Progenitor cell of endocrine pancreas (in vitro differentiated cells): ENCODE results near the gene GEMIN4. TPM values are rescaled to one million over a fixed set of nuclear protein-coding genes. Genes with fewer than 3 reads are reported as not detected.

Experiments used
- DNase-seq: peaks from one replicate; pipeline ENCODE4 v3.0.0; 2021; ENCODE audit warnings: low spot score; ENCODE audit not compliant: unreplicated experiment
- H3K27ac Mint-ChIP-seq: 2 replicates; pipeline ENCODE4 v1.8.0; 2021; ENCODE audit warnings: mild to moderate bottlenecking, moderate library complexity, mixed read lengths
- H3K27me3 Mint-ChIP-seq: 2 replicates; pipeline ENCODE4 v1.8.0; 2021; ENCODE audit warnings: mixed read lengths
- H3K36me3 Mint-ChIP-seq: 2 replicates; pipeline ENCODE4 v1.8.0; 2022; ENCODE audit warnings: mixed read lengths; ENCODE audit not compliant: insufficient read depth
- H3K4me1 Mint-ChIP-seq: 2 replicates; pipeline ENCODE4 v1.8.0; 2021; ENCODE audit warnings: low read depth, mixed read lengths
- H3K4me3 Mint-ChIP-seq: 2 replicates; pipeline ENCODE4 v1.8.0; 2021; ENCODE audit warnings: low read depth, mild to moderate bottlenecking, moderate library complexity, mixed read lengths
- H3K9me3 Mint-ChIP-seq: 2 replicates; pipeline ENCODE4 v1.8.0; 2021; ENCODE audit warnings: low read depth, mixed read lengths
- CTCF ChIP-seq: fragments of 200-600 bp; sonication (generic); IDR thresholded peaks from one replicate; pipeline ENCODE4 v1.5.0; 2021; ENCODE audit warnings: antibody characterized with exemption, mild to moderate bottlenecking; ENCODE audit not compliant: unreplicated experiment
- total RNA-seq: library from RNA; stranded (reverse); gene quantifications from 2 replicates; pipeline ENCODE4 v1.2.1, GENCODE V29; 2021

GEMIN4 gene
- total RNA-seq, 1 donor from 2014 or later: 39.8 TPM

GRCh38 chr17:744937-745336 is 7.1 kb downstream of the GEMIN4 start:
- Mint-ChIP-seq H3K27ac (no peak overlapping the region), H3K36me3 (peaks cover 23% of the 10 kb centered on the region), H3K4me1 (peaks cover 2% of the 10 kb centered on the region), H3K4me3 (no peak overlapping the region), H3K27me3 (no peaks in the 10 kb centered on the region), H3K9me3 (no peaks in the 10 kb centered on the region)
- DNase-seq: no peak
- TF ChIP-seq CTCF: no peak

- no peak for TF ChIP-seq CTCF
- Mint-ChIP-seq H3K27me3 (no peaks in the 10 kb centered on the region), H3K4me3 (no peak overlapping the region), H3K27ac (no peak overlapping the region), H3K36me3 (peaks cover 23% of the 10 kb centered on the region), H3K9me3 (no peaks in the 10 kb centered on the region), H3K4me1 (no peaks in the 10 kb centered on the region)
- no peak for DNase-seq
Observed at GRCh38 chr17:743139-743538, 8.9 kb downstream of the GEMIN4 start.

GRCh38 chr17:742147-742793 is 9.8 kb downstream of the GEMIN4 start:
- no peaks in the 10 kb centered on the region for H3K27me3 Mint-ChIP-seq
- no peak for TF ChIP-seq CTCF
- DNase-seq: no peak
- no peaks in the 10 kb centered on the region for H3K9me3 Mint-ChIP-seq
- H3K36me3 Mint-ChIP-seq: peaks cover 19% of the 10 kb centered on the region
- no peak overlapping the region for H3K27ac Mint-ChIP-seq
- H3K4me1 Mint-ChIP-seq: no peaks in the 10 kb centered on the region
- H3K4me3 Mint-ChIP-seq: no peak overlapping the region

- H3K9me3 Mint-ChIP-seq: no peaks in the 10 kb centered on the region
- no peak for TF ChIP-seq CTCF
- H3K36me3 Mint-ChIP-seq: peaks cover 23% of the 10 kb centered on the region
- no peak overlapping the region for H3K4me3 Mint-ChIP-seq
- peak overlapping the region; percentile 49 for H3K27ac Mint-ChIP-seq
- H3K4me1 Mint-ChIP-seq: no peaks in the 10 kb centered on the region
- no peaks in the 10 kb centered on the region for H3K27me3 Mint-ChIP-seq
- no peak for DNase-seq
Observed at GRCh38 chr17:740240-741017, 11.6 kb downstream of the GEMIN4 start.

GRCh38 chr17:737561-738113 is 14.4 kb downstream of the GEMIN4 start:
- H3K27ac Mint-ChIP-seq: no peak overlapping the region
- TF ChIP-seq CTCF: no peak
- H3K36me3 Mint-ChIP-seq: peaks cover 14% of the 10 kb centered on the region
- H3K9me3 Mint-ChIP-seq: no peaks in the 10 kb centered on the region
- H3K27me3 Mint-ChIP-seq: no peaks in the 10 kb centered on the region
- no peak overlapping the region for H3K4me3 Mint-ChIP-seq
- DNase-seq: no peak
- peaks cover 10% of the 10 kb centered on the region for H3K4me1 Mint-ChIP-seq
